Measurements from ENCODE around the gene SCGN. TPM values are rescaled to one million over a fixed set of nuclear protein-coding genes. Genes with fewer than 3 reads are reported as not detected.

The SCGN gene
- total RNA-seq, 4 donors from 2014 or later = not detected

GRCh38 chr6:25628471-25629197 lies 23.4 kb upstream of the SCGN start:
- TF ChIP-seq POLR2A (IDR thresholded peaks at IDR 0.05) (no peak), CTCF (IDR thresholded peaks at IDR 0.05) (no peak)
- Histone ChIP-seq H3K4me1 (no peaks in the 10 kb centered on the region), H3K27me3 (peaks cover 0 to 12% (median 0%) of the 10 kb centered on the region in 4 donors), H3K36me3 (no peaks in the 10 kb centered on the region), H3K4me3 (no peak overlapping the region), H3K27ac (no peak overlapping the region), H3K9me3 (no peaks in the 10 kb centered on the region)
- WGBS, 2 donors = 75 to 84% methylated on average over 4 of the region's 4 CpGs
- DNase-seq = no peak
- intact Hi-C loops (cut with DNase I) = no loop called here

- DNase-seq = no peak
- intact Hi-C loops (cut with DNase I) = no loop called here
- H3K4me1 ChIP-seq = no peaks in the 10 kb centered on the region
- TF ChIP-seq CTCF (IDR thresholded peaks at IDR 0.05) (no peak), POLR2A (IDR thresholded peaks at IDR 0.05) (no peak)
- H3K4me3 ChIP-seq = no peak overlapping the region
- H3K36me3 ChIP-seq = no peaks in the 10 kb centered on the region
- H3K27me3 ChIP-seq = peaks cover 0 to 12% (median 0%) of the 10 kb centered on the region in 4 donors
- 62 to 78% methylated on average over 4 of the region's 4 CpGs for WGBS, 2 donors
- no peaks in the 10 kb centered on the region for H3K9me3 ChIP-seq
- H3K27ac ChIP-seq = no peak overlapping the region
These were observed 22.8 kb upstream of the SCGN start for GRCh38 chr6:25629198-25629576.

- H3K36me3 ChIP-seq = no peaks in the 10 kb centered on the region
- 48 to 49% methylated on average over 3 of the region's 4 CpGs for WGBS, 2 donors
- TF ChIP-seq CTCF (IDR thresholded peaks at IDR 0.05) = no peak
- TF ChIP-seq POLR2A (IDR thresholded peaks at IDR 0.05) = no peak
- H3K4me1 ChIP-seq = no peaks in the 10 kb centered on the region
- H3K4me3 ChIP-seq = no peak overlapping the region
- no peak for DNase-seq
- no peak overlapping the region for H3K27ac ChIP-seq
- no peaks in the 10 kb centered on the region for H3K9me3 ChIP-seq
- intact Hi-C loops (cut with DNase I) = no loop called here
- H3K27me3 ChIP-seq = peaks cover 0 to 17% (median 0%) of the 10 kb centered on the region in 4 donors
These were observed 21.3 kb upstream of the SCGN start for GRCh38 chr6:25630508-25631278.

GRCh38 chr6:25635886-25636317 lies 16.1 kb upstream of the SCGN start:
- H3K4me3 ChIP-seq = no peak overlapping the region
- DNase-seq = no peak
- 78 to 89% methylated on average over 2 of the region's 2 CpGs for WGBS, 2 donors
- H3K27me3 ChIP-seq = peaks cover 0 to 21% (median 0%) of the 10 kb centered on the region in 4 donors
- H3K27ac ChIP-seq = no peak overlapping the region
- no peaks in the 10 kb centered on the region for H3K9me3 ChIP-seq
- no peak for TF ChIP-seq POLR2A (IDR thresholded peaks at IDR 0.05)
- TF ChIP-seq CTCF (IDR thresholded peaks at IDR 0.05) = no peak
- no peaks in the 10 kb centered on the region for H3K4me1 ChIP-seq
- no peaks in the 10 kb centered on the region for H3K36me3 ChIP-seq
- intact Hi-C loops (cut with DNase I) = no loop called here

- no peak overlapping the region for H3K27ac ChIP-seq
- no peaks in the 10 kb centered on the region for H3K36me3 ChIP-seq
- no peaks in the 10 kb centered on the region for H3K4me1 ChIP-seq
- intact Hi-C loops (cut with DNase I) = no loop called here
- no peak overlapping the region for H3K4me3 ChIP-seq
- peaks cover 0 to 21% (median 0%) of the 10 kb centered on the region in 4 donors for H3K27me3 ChIP-seq
- no peaks in the 10 kb centered on the region for H3K9me3 ChIP-seq
- DNase-seq = no peak
- TF ChIP-seq POLR2A (IDR thresholded peaks at IDR 0.05) = no peak
- TF ChIP-seq CTCF (IDR thresholded peaks at IDR 0.05) = no peak
- WGBS, 2 donors = 58 to 64% methylated on average over 1 of the region's 1 CpG
These were observed 14.8 kb upstream of the SCGN start for GRCh38 chr6:25637211-25637610.

Data from esophagus squamous epithelium (tissue), 5 donors.